Forelimb muscle (tissue), 1 donor: Measurements from ENCODE around the gene GSN. TPM values are rescaled to one million over a fixed set of nuclear protein-coding genes. Genes with fewer than 3 reads are reported as not detected.

Experiments
- DNase-seq: peaks from one replicate; pipeline ENCODE4 v3.0.0-alpha.2; 2013; ENCODE audit warnings: low read depth
- polyA plus RNA-seq: library from polyadenylated mRNA; unstranded; fragments of 120-200 nt; gene quantifications from one replicate; pipeline ENCODE4 v1.2.1, GENCODE V29; 2013; ENCODE audit not compliant: insufficient read length

Gene GSN
- polyA plus RNA-seq, 1 donor = 293 TPM

DNA sequence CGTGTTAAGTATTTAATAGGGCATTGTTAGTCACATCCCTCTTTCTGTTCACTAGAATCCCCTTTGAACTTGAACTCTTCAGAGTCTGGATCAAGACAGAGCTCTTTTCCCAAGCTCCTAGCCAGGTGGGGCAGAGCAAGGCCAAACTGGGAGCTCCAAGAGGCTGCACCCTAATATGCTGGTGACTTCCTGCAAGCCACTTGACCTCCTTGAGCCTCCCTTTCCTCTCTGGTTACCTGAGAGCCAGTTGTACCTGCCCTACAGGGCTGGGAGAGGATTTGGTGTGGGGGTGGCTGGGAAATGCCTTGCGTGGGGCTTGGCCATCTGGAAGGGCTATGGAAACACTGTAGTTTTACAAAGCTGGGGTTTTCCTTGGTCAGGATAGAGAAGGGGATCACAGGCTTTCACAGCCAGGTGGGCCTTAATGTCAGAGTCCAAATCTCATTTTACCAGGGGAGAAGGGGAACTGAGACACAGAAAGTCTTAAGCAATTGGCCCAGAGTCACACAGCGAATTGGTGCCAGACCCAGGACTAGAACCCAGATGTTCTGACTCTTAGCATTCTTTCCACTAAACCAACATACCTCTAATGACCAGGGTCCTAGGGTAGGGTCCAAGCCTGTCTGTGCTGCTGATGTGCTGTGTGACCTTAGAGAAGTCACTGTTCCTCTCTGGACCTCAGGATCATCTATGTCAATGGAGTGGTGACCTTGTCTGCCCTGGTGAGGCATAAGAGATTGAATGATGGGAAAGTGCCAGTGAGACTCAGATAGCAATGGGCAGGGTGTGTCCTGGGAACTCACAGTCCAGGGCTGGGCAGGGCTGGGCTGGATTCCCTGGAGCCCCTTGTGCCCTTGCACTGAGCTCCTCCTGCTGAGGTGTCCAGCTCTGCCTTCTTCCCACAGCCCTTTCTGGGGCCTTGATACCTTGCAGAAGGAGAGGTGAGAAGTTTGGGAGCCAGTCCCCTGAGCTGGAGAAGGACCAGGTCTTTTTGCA lies 35.8 kb downstream of the GSN start:
- DNase-seq = no peak

DNA sequence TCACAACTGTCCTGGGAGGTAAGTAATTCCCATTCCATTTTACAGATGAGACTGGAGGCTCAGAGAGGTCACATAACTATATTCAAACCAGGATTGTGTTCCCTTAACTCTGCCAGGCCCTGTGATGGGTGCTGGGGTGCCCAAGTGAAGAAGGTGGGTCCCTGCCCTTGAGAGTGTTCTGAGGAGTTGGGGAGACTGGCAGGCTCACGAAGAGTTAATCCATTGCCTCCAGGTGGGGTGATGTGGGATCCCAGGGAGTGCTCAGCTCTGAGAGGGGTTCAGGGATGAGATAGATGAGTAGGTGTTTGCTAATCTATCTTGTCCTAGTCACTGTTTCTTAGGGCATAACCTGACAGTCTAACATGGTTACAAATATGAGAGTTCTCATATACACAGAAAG lies 36.7 kb downstream of the GSN start:
- DNase-seq = no peak

DNA sequence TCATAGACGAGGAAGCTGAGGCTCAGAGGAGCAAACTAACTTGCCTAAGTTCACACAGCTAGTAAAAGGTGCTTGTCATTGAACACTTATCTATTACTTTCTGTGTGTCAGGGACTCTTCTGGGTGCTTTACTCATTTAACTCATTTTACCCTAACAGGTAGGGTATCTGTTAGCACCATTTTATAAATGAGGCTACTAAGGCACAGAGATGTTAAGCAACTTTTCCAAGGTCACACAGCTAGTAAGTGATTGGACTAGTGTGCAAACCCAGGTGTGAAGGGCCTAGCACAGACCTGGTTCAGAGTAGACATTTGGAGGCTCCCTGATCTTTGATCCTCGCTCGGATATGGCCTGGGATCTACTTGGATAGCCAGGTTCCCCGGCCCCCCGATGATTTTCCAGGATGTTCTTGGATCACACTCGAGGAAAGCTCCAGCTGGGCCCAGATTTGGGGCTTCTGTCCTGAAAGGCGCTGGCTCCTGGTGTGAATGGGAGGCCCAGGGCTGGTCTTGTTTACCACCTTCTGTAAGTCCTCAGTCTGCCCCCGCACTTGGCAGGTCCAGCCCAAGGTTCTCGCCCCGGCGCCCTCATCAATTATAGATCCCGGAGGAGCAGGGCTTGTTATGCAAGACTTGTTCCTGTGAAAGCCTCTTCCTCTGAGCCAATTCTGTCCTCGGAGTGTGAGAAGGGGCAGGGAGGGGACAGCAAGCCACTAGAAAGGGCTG lies 37.5 kb downstream of the GSN start:
- DNase-seq = no peak

DNA sequence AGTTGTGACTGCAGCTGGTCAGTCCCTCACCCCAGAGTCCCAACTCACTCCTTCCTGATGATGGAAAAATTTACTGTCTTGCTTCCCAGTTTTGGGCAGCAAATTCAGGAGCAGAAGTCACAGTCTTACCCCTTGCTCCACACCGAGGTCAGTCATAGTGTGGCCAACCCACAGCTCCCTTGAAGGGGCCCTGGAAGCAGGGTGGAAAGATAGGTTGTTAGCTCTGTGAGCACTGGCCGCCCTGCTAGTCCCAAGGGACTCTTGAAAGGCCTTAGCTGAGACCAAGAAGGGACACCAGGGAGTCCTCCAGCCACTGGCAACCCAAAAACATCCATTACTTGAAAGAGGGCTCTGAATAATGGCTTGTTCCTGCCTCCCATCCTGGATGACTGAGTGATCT lies 40.0 kb downstream of the GSN start:
- DNase-seq = no peak

DNA sequence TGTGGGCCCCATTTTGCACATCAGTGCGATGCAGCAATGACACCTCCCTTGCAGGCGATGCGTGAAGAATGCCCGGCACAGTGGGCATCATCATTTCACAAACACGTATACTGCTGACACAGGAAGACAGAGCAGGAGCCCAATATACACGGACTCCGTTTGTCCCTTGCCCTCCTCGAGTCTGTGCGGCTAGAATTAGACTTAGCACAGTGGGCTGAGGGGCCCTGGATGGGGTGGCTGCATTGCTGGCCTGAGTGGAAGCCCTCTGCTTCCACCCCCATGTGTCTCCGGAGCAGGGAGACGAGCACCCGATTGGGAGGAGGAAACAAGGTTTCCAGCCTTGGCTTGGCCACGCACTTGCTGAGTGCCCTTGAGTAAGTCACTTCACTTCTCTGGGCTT lies 40.8 kb downstream of the GSN start:
- DNase-seq = no peak

DNA sequence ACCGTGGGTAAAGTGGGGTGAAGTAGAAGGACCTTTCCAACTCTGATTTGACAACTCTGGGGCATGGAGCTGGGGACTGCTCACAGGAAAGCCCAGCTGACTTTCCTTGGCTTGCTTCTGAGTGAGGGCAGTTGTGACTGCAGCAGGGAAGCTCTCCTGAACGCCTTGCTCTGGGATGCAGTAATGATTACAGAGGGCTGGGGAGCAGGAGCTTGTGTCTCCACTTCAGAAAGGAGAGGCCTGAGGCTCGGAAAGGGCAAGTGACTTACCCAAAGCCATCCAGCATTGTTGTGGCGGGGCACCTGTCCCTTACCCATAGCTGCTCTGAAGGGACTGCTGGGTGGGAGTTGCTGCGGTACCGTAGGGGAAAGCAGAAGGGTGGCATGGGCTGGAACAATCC lies 41.2 kb downstream of the GSN start:
- no peak for DNase-seq

DNA sequence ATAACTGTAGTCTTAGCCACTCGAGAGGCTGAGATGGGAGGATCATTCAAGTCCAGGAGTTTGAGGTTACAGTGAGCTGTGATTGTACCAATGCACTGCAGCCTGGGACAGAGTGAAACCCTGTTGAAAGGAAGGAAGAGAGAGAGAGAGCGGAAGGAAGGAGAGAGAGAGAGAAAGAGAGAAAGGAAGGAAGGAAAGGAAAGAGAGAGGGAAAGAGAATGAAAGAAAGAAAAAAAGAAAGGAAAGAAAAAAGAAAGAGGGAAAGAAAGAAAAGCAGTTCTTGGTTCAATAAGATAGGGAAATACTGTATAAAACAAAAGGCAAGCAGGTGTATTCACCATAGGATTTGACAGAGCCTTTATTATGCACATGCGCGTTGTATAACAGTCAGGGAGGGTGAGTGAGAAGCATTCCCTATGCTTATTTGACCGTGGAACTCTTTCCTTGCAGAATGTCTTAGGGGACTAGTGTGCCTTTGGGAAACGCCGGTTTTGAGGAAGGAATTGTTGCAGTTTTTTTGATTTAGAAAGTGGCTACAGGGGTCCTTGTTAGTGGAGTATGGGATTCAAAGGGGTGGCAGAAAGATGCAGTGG lies 42.0 kb downstream of the GSN start:
- no peak for DNase-seq

DNA sequence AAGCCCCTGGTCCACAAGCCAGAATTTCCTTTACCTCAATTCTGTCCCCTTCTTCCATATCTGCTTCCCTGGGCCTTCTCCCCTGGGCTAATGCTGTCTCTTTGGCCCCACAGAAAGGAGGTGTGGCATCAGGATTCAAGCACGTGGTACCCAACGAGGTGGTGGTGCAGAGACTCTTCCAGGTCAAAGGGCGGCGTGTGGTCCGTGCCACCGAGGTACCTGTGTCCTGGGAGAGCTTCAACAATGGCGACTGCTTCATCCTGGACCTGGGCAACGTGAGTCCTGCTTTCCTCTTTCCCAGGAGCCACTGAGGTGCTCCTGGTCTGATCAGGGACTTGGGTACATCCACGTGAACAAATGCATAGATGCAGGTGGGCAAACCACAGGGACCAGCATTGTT lies 42.6 kb downstream of the GSN start:
- no peak for DNase-seq

DNA sequence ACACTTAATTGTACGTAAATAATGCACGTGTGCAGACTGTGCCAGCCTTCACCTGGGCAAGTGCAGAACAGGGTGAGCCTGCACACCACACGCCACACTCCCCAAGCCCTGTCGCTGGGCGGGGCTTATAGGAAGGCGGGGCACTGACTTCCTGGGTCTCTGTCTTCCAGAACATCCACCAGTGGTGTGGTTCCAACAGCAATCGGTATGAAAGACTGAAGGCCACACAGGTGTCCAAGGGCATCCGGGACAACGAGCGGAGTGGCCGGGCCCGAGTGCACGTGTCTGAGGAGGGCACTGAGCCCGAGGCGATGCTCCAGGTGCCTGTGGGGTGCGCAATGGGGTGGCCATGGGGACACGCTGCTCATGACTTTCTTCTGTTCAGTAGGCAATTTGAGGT lies 44.2 kb downstream of the GSN start:
- DNase-seq = no peak

DNA sequence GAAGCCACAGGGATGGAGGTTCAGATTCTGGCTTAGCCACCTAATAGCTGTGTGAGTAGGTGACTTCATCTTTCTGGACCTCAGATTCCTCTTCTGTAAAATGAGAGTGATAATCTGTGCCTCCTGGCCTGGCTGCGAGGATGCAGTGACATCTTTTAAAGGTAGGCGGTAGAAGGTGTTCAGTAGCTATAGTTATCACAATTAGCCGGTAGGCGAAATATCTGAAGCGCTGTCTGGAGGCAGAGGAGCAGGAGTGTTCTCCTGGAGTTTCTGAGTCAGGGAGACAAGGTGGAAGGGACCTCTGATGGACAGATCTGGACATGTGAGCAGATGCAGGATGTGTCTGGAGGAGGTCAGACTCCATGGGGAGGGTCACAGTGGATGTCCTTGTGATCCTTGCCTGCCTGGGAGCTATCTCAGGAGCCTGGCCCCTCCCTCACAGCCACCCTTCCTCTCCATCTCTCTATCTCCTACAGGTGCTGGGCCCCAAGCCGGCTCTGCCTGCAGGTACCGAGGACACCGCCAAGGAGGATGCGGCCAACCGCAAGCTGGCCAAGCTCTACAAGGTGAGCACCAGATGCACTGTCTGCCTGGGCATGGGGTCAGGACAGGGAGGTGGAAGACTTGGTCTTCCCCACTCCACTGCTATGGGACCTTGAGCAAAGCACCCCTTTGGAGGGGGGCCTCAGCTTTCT lies 45.6 kb downstream of the GSN start:
- no peak for DNase-seq

DNA sequence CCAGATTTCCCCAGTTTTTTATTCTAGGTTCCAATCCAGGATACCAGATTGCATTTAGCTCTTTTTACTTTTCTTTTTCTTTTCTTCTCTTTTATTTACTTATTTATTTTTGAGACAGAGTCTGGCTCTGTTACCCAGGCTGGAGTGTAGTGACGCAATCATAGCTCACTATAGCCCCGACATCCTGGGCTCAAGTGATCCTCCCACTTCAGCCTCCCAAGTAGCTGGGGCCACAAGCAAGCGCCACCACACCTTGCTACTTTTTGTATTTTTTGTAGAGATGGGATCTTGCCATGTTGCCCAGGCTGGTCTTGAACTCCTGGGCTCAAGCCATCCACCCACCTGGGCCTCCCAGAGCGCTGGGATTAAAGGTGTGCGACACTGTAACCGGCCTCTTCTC lies 48.4 kb downstream of the GSN start:
- no peak for DNase-seq

DNA sequence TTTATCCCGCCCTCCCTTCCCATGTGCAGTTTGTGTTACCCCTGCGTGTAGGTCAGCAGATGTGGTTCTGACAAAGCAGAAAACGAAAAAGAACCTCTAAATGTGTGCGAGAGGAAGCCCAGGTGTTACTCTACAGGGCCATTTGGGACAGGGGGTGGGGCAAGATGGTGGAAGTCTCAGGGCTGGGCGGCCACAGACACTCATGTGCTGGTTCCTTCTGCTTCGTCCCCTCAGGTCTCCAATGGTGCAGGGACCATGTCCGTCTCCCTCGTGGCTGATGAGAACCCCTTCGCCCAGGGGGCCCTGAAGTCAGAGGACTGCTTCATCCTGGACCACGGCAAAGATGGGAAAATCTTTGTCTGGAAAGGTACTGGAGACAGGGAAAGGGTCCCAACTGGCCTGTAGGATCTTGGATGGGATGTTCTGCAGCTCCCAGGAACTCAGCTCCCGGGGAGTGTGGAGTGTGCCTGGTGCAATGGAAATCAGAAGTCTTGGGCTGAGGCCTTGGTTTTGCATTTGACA lies 49.0 kb downstream of the GSN start:
- no peak for DNase-seq

DNA sequence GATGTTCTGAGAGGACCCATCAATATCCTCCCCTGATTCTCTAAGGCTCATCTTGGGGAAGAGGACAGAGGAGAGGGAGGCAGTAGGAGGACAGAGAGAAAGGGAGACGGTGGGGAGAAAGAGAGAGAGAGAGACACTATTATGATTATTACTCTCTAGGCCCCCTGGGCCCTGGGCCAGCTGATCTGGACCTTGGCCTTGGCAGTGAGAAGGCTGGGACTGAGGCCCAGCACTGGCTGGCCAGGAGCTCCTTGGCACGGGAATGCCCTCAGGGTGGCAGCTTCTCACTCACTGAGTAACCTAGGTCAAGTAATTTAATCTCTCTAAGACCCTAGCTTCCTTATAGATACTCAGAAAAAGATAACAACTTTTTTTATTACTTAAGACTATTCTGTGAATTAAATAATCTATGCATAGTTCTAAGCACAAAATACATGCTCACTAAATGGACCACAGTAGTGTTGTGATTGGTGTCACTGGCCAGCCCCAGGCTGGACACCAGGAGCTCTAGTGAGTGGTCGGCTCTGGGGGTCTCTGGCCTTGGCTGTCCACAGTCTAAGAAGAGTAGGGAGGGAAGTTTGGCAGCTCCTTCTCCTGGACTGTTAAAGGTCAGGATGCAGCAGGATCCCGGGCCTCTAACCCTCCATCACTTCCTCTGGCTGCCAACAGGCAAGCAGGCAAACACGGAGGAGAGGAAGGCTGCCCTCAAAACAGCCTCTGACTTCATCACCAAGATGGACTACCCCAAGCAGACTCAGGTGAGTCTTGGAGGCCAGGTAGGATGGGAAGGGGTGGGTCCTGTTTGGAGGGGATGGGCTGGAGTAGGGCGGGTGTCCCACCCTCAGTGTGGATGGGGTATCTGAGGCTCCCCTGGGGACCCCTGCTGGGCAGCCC lies 50.0 kb downstream of the GSN start:
- DNase-seq = no peak

DNA sequence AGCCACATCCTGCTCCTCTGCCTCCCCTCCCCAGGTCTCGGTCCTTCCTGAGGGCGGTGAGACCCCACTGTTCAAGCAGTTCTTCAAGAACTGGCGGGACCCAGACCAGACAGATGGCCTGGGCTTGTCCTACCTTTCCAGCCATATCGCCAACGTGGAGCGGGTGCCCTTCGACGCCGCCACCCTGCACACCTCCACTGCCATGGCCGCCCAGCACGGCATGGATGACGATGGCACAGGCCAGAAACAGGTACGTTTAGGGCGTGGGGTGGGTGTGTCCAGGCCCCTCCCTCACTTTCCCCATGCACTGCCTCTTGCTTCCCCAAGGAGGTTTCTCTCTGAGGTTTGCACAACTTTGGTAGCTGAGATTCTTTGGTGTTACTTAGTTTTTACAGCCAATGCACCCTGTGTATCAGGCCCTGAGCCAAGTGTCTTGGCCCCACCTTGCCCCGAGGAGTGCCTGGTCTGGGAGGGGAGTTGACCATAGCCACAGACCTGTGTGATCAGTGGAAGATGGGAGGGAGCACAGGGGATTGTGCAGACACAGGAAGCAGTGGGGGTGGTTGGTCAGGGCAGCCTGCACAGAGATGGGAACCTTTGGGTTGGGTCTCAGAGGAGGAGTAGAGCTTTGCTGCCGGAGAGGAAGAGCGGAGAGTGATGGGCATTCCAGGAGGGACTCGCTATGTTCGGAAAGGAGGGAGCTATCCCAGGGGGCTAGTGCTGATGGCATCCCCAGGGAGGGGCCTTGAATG lies 50.8 kb downstream of the GSN start:
- no peak for DNase-seq

DNA sequence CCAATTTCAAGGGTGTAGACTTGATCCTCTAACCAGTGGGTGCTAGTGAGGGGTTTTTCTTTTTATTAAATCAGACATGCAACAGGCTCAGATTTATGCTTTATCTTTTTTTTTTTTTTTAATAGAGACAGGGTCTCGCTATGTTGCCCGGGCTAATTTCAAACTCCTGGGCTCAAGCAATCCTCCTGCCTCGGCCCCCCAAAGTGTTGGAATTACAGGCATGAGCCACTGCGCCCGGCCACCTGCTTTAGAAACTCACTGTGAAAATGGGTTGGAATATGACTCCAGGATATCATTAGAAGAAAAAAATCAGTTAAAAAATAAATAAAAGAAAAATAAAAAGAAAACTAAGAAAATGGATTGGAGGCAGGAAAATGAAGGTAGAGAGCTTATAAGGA lies 51.4 kb downstream of the GSN start:
- no peak for DNase-seq

DNA sequence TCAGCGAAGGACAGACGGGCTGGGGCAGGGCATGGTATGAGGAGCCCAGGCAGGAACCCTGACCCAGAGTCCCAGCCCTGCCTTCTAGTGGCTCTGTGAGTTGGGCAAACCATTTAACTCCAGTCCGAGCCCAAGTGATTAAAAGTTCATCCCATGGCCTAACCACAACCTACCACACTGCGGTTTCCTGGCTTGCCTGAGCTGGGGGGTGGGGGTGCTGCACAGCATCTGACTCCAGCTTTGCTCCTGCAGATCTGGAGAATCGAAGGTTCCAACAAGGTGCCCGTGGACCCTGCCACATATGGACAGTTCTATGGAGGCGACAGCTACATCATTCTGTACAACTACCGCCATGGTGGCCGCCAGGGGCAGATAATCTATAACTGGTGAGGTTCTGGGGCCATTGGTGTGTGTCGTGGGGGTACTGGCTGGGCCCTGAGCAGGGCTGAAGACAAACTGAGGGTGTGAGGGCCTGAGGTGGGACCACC lies 53.1 kb downstream of the GSN start:
- no peak for DNase-seq

DNA sequence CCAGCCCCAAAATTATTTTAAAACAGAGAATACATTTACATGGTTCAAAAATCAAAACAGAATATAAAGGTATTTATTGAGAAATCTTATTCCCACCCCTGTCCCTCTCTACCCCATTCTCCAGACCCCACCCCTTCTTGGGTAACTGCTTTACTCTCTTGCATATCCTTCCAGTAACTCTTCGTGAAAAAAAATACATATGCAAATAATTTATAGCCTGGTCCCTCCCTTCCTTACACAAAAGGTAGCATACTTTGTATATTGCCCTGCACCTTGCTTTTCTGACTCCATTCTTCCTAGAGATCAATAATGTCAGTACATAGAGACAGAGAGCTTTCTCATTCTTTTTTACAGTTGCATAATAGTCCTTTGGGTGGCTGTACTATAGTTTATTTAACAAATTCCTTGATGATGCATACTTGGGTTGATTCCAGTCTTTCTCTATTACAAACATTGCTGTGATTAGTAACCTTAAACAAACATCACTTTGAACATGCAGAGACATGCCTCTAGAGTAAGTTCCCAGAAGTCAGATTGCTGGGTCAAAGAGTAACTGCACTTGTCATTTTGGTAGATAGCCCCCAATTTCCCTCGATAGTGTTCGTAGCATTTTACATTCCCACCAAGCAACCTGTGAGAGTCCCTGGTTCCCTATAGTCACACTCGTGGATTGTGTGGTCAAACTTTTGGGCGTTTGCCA lies 54.2 kb downstream of the GSN start:
- DNase-seq = no peak

DNA sequence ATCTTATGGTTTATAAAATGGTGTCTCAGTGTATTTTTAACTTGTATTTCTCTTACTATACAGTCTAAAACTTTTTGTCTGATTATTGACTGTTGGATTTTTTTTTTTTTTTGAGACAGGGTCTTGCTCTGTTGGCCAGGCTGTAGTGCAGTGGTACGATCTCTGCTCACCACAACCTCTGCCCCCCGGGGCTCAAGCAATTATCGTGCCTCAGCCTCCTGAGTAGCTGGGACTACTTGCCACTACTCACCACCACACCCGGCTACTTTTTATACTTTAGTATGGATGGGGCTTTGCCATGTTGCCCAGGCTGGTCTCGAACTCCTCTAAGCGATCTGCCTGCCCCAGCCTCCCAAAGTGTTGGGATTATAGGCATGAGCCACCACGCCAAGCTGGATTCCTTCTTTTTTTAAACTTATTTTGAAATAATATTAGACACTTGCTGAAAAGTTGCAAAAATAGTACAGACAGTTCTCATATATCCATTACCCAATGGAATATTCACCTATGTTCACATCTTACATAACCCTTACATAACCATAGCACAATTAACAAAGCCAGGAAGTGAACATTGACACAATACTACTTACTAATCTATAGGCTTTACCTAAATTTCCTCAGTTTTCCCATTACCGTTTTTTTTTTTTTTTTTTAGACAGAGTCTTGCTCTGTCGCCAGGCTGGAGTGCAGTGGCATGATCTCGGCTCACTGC lies 54.9 kb downstream of the GSN start:
- DNase-seq = no peak
